ENCODE results near the gene TNIK. TPM values are rescaled to one million over a fixed set of nuclear protein-coding genes. Genes with fewer than 3 reads are reported as not detected.

TNIK gene
- total and polyA plus RNA-seq, 2 of the 13 experiments (the other 11 are each of a cell fraction or from before 2014, with no cell fraction given) = 0.15 to 0.22 TPM

DNA sequence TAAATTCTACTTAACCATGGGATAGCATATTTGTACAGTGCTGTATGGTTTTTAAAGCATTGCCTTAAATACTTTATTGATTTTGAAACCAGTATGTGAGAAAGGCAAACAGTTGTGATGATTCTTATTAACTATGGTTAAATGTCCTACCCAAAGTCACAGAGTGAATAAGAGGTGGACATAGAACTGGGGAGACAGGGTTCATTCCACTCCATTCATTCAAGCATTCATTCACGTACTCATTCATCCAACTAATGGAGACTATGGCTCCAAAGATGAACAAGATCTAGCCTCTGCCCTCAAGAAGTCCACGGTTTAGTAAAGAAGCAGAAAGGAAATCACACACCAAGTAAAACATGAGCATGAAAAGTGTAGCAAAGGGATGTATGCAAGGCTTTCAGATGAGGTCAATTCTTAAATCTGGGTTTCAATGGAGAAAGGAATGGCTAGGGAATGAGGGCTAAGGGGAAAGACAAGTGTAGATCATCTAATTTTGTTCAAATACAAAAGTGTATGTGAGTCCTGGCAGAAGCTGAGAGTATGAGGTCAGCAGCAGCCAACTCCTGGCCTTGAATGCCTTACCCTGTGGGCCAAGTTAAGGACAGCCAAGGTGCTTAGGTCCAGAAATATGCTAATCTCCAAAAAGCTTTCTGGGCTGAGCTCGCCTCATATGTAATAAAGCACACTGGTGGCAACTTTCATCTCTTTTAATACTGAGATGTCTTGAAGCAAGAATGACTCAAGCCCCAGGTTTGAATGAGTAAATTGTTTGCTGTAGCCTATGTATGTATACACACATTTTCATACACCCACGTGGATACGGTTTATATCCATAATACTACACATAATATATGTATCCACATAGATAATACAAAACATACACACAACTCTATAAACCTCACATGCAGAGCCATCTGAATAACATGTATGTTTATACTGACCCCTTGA is 4.3 kb downstream of the TNIK start:
- CTCF ChIA-PET (ENCODE audit: low intra/inter-chr PET ratio, low total read pairs) = no interaction called here
- POLR2A ChIA-PET = no interaction called here
- no peaks in the 10 kb centered on the region for H3K79me2 ChIP-seq (ENCODE audit: insufficient read depth, low read length)
- peaks cover 33% of the 10 kb centered on the region for H3K4me1 ChIP-seq (ENCODE audit: insufficient read depth, low read length)
- no peaks in the 10 kb centered on the region for H4K20me1 ChIP-seq (ENCODE audit: insufficient read depth, low read length)
- H3K36me3 ChIP-seq (replicated peaks in 1 of 2; ENCODE audit: control insufficient read depth in 1 of 2, insufficient read depth in 2 of 2, low read length in 2 of 2) = no peaks in the 10 kb centered on the region
- no peak for FAIRE-seq
- no peak overlapping the region for H2AFZ ChIP-seq (ENCODE audit: low read length)
- ATAC-seq = no peak
- no TSS peak for BruUV-seq (replicated peaks)
- no peak overlapping the region for H3K4me3 ChIP-seq (replicated peaks in 1 of 3; ENCODE audit: insufficient read depth in 1 of 3, low read depth in 2 of 3, low read length in 3 of 3)
- WGBS (ENCODE audit: low lambda C conversion rate) = 19% methylated on average over 5 of the region's 5 CpGs
- in situ Hi-C loops (cut with HindIII; ENCODE audit: extremely low pct_ligation_motif_present, low pct_unique_long_range_greater_than_20kb) (no loop called here), intact Hi-C loops (cut with micrococcal nuclease; ENCODE audit: unreplicated experiment) (no loop called here)
- DNase-seq (ENCODE audit: low spot score) = no peak
- no peak overlapping the region for H3K4me2 ChIP-seq (ENCODE audit: low read depth, low read length)
- no peaks in the 10 kb centered on the region for H3K9me3 ChIP-seq (ENCODE audit: low read length)
- H3K27me3 ChIP-seq (ENCODE audit: control insufficient read depth in 1 of 2, insufficient read depth in 2 of 2, low read length in 2 of 2) = peaks cover 8 to 40% of the 10 kb centered on the region in 2 experiments
- no peak overlapping the region for H3K9ac ChIP-seq (ENCODE audit: insufficient read depth, low read depth, low read length)
- TF ChIP-seq, protein P1, sequence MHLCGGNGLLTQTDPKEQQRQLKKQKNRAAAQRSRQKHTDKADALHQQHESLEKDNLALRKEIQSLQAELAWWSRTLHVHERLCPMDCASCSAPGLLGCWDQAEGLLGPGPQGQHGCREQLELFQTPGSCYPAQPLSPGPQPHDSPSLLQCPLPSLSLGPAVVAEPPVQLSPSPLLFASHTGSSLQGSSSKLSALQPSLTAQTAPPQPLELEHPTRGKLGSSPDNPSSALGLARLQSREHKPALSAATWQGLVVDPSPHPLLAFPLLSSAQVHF (CRISPR knock-in tag; IDR thresholded peaks at IDR 0.05) = no peak
- TF ChIP-seq TEAD2 (CRISPR knock-in tag; IDR thresholded peaks at IDR 0.05) (no peak), ZNF720 (CRISPR knock-in tag; IDR thresholded peaks at IDR 0.05) (no peak), MEF2D (CRISPR knock-in tag; IDR thresholded peaks at IDR 0.05) (no peak), ZNF432 (CRISPR knock-in tag; IDR thresholded peaks at IDR 0.05; ENCODE audit: borderline replicate concordance) (no peak), FOSL1 (CRISPR knock-in tag; IDR thresholded peaks at IDR 0.05; ENCODE audit: borderline replicate concordance) (no peak), GTF3A (CRISPR knock-in tag; conservative IDR thresholded peaks at IDR 0.05) (no peak), YY1 (IDR thresholded peaks at IDR 0.05; ENCODE audit: insufficient read depth, insufficient replicate concordance, low read depth, low read length) (no peak), SIX4 (CRISPR knock-in tag; IDR thresholded peaks at IDR 0.05) (no peak), TAF15 (IDR thresholded peaks at IDR 0.05; ENCODE audit: low read depth, low read length, poor library complexity, severe bottlenecking) (no peak)
- TF ChIP-seq, protein P2, sequence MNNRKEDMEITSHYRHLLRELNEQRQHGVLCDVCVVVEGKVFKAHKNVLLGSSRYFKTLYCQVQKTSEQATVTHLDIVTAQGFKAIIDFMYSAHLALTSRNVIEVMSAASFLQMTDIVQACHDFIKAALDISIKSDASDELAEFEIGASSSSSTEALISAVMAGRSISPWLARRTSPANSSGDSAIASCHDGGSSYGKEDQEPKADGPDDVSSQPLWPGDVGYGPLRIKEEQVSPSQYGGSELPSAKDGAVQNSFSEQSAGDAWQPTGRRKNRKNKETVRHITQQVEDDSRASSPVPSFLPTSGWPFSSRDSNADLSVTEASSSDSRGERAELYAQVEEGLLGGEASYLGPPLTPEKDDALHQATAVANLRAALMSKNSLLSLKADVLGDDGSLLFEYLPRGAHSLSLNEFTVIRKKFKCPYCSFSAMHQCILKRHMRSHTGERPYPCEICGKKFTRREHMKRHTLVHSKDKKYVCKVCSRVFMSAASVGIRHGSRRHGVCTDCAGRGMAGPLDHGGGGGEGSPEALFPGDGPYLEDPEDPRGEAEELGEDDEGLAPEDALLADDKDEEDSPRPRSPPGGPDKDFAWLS (CRISPR knock-in tag; IDR thresholded peaks at IDR 0.05; ENCODE audit: borderline replicate concordance) = no peak
- TF ChIP-seq, protein P3, sequence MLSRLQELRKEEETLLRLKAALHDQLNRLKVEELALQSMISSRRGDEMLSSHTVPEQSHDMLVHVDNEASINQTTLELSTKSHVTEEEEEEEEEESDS (CRISPR knock-in tag; IDR thresholded peaks at IDR 0.05; ENCODE audit: borderline replicate concordance) = no peak
- TF ChIP-seq, protein P4, sequence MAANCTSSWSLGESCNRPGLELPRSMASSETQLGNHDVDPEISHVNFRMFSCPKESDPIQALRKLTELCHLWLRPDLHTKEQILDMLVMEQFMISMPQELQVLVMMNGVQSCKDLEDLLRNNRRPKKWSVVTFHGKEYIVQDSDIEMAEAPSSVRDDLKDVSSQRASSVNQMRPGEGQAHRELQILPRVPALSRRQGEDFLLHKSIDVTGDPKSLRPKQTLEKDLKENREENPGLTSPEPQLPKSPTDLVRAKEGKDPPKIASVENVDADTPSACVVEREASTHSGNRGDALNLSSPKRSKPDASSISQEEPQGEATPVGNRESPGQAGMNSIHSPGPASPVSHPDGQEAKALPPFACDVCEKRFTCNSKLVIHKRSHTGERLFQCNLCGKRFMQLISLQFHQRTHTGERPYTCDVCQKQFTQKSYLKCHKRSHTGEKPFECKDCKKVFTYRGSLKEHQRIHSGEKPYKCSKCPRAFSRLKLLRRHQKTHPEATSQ (CRISPR knock-in tag; IDR thresholded peaks at IDR 0.05; ENCODE audit: borderline replicate concordance) = no peak
- no peak overlapping the region for H3K27ac ChIP-seq (ENCODE audit: extremely low read length, insufficient read depth, low read length)

Data from HepG2 (cell line).